ENCODE measurements around the gene ZBTB43. TPM values are rescaled to one million over a fixed set of nuclear protein-coding genes. Genes with fewer than 3 reads are reported as not detected.

ZBTB43 gene
- total RNA-seq, 1 donor from 2014 or later = 30.2 TPM

DNA sequence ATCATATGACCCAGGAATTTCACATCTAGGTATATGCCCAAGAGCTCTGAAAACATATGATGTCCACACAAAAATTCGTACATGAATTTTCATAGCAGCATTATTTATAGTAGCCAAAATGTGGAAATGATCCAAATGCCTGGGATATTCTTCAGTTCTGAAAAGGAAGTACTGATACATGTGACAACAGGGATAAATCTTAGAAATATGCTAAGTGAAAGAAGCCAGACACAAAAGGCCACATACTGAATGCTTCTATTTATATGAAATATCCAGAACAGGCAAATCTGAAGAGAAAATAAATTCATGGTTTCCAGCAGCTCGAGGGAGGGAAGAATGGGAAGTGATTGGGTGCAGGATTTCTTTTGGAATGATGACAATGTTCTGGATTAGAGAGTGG lies 16.8 kb upstream of the ZBTB43 start:
- H3K36me3 ChIP-seq = no peaks in the 10 kb centered on the region
- DNase-seq = no peak
- no peaks in the 10 kb centered on the region for H3K4me1 ChIP-seq
- TF ChIP-seq, protein P1, sequence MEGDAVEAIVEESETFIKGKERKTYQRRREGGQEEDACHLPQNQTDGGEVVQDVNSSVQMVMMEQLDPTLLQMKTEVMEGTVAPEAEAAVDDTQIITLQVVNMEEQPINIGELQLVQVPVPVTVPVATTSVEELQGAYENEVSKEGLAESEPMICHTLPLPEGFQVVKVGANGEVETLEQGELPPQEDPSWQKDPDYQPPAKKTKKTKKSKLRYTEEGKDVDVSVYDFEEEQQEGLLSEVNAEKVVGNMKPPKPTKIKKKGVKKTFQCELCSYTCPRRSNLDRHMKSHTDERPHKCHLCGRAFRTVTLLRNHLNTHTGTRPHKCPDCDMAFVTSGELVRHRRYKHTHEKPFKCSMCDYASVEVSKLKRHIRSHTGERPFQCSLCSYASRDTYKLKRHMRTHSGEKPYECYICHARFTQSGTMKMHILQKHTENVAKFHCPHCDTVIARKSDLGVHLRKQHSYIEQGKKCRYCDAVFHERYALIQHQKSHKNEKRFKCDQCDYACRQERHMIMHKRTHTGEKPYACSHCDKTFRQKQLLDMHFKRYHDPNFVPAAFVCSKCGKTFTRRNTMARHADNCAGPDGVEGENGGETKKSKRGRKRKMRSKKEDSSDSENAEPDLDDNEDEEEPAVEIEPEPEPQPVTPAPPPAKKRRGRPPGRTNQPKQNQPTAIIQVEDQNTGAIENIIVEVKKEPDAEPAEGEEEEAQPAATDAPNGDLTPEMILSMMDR (IDR thresholded peaks at IDR 0.05) = no peak
- ATAC-seq = no peak
- H3K27ac ChIP-seq = no peak overlapping the region
- no peak overlapping the region for H3K4me3 ChIP-seq
- H3K27me3 ChIP-seq (ENCODE audit: low read depth) = no peaks in the 10 kb centered on the region
- intact Hi-C loops (cut with DNase I) = no loop called here
- no peaks in the 10 kb centered on the region for H3K9me3 ChIP-seq

DNA sequence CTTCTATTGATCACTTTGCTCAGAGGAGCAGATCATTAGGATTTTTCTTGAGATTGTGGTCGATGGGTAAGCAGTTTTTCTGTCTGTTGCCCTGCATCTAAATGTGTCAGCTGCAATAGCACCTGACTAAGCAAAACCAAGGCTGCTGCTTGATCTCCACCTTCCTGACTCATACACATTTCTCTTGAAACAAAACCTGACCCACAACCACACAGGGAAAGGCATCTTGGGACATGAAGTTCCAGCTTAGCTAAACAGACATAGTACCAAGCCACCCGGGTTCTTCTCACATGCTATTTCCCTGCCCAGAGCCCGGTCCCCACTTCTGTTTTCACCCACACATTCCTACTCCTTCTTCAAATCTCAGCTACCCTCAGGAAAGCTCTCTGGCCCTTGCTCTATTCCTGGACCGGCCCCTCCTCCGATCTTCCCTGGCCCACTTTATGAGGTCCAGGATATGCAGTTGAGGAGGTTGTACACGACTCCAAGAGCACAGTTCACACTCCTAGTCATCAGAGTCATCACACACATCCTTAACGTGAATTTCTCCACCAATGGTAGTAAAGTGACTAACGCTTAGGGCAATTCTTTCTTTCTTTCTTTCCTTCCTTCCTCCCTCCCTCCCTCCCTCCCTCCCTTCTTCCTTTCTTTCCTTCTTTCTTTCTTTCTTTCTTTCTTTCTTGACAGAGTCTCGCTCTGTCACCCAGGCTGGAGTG lies 16.0 kb upstream of the ZBTB43 start:
- TF ChIP-seq, protein P1 (IDR thresholded peaks at IDR 0.05) = no peak
- ATAC-seq (no peak), DNase-seq (peak; percentile 14)
- Histone ChIP-seq H3K27me3 (ENCODE audit: low read depth) (no peaks in the 10 kb centered on the region), H3K36me3 (no peaks in the 10 kb centered on the region), H3K4me1 (no peaks in the 10 kb centered on the region), H3K4me3 (no peak overlapping the region), H3K27ac (no peak overlapping the region), H3K9me3 (no peaks in the 10 kb centered on the region)
- intact Hi-C loops (cut with DNase I) = no loop called here

DNA sequence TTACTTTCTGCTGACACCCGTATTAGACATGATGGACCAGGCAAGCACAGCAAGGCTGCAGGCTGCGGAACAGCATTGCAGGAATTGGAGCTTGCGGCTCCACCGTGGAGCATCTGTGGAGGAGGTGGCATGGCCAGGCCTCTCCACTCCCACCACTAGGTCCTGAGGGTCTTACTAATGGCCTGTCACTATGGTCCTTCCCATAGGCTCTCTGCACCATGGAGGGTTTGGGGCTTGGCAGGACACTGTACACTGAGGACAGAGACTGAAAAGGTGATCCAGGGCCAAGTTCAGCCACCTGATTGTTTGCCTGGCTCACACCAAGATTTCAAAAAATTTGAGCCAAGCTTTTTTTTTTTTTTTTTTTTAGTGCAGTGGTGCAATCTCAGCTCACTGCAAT lies 14.3 kb upstream of the ZBTB43 start:
- H3K36me3 ChIP-seq = no peaks in the 10 kb centered on the region

DNA sequence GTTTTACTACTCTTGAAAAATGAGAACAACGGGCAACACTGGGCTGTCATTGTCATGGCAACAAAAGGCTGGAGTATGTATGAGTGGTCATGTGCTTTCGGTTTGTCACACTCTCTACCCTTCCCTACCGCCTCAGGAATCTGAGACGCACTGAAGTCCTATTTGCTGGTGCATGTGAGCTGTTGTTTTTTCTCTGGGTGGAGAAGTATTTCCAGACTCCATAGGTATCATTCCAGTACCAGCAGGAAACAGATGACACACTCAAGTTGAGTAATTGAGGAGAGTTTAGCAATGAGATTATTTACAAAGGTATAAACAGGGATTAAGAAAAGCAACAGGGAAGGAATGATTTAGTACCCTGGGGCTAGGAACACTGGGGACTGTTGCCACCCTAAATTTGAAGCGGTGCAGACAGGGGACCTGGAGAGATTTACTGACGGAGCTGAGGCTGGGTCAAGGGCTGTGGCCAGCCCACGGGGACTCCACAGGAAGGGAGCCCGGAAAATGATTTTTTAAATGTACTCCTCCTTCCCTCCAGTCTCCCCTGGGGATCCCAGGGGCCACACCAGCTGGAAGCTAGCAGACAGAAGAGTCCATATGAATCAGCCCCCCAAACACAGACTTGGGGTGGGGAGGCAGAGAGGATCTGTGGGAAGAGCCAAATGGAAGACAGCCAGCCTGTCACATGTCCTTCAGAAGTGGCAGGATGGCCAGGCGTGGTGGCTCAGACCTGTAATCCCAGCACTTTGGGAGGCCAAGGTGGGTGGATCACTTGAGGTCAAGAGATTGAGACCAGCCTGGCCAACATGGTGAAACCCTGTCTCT lies 13.2 kb upstream of the ZBTB43 start:
- H3K36me3 ChIP-seq = no peaks in the 10 kb centered on the region
- TF ChIP-seq, protein P1 (IDR thresholded peaks at IDR 0.05) = no peak
- peak; percentile 10 for DNase-seq
- H3K27me3 ChIP-seq (ENCODE audit: low read depth) = no peaks in the 10 kb centered on the region
- H3K9me3 ChIP-seq = no peaks in the 10 kb centered on the region
- peak; percentile 70 to 86 for ATAC-seq
- intact Hi-C loops (cut with DNase I) = no loop called here
- H3K4me1 ChIP-seq = no peaks in the 10 kb centered on the region
- H3K4me3 ChIP-seq = no peak overlapping the region
- H3K27ac ChIP-seq = no peak overlapping the region

More for the DNA sequence above, 14.3 kb upstream of the ZBTB43 start:
- Histone ChIP-seq H3K4me3 (no peak overlapping the region), H3K27me3 (ENCODE audit: low read depth) (no peaks in the 10 kb centered on the region), H3K4me1 (no peaks in the 10 kb centered on the region), H3K9me3 (no peaks in the 10 kb centered on the region), H3K27ac (no peak overlapping the region)
- DNase-seq = peak; percentile 19
- no peak for ATAC-seq
- TF ChIP-seq, protein P1 (IDR thresholded peaks at IDR 0.05) = no peak
- intact Hi-C loops (cut with DNase I) = no loop called here

DNA sequence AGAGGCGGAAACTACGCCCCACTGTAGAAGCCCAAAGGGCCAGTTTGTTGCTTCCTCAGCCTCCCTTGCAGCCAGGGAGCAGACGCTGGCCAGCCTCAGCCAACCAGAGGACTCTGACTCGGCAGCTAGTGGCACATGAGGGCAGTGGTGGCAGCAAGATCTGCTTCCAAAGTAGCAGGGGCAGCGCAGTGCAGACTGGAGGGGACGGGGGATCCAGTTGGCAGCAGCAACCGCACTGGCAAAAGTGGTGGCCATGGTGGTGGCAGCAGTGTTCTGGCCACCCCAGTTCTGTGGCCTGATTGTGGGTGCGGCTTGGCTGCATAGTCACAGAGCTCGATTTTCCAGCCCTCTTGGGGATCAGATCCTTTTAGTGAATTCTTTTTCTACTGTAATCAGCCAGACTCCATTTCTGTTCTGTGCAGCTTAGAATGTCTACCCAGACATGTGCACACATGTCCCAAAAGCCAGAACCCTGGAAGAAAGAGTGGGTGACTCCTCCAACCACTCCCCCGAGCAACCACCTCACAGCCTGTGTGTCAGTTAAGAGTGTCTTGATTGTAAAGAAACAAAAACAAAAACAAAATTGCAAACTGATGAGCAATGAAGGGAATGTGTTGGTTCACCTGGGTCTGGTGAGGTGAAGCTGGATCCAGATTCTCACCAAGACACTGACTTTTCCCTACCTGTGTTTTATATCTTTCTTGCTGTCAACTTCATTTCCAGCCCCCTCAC lies 11.0 kb upstream of the ZBTB43 start:
- no peaks in the 10 kb centered on the region for H3K4me1 ChIP-seq
- intact Hi-C loops (cut with DNase I) = no loop called here
- H3K27ac ChIP-seq = no peak overlapping the region
- TF ChIP-seq, protein P1 (IDR thresholded peaks at IDR 0.05) = no peak
- H3K4me3 ChIP-seq = no peak overlapping the region
- no peaks in the 10 kb centered on the region for H3K36me3 ChIP-seq
- no peak for DNase-seq
- H3K9me3 ChIP-seq = no peaks in the 10 kb centered on the region
- no peak for ATAC-seq
- H3K27me3 ChIP-seq (ENCODE audit: low read depth) = no peaks in the 10 kb centered on the region

Data from lower lobe of right lung (tissue), 2 donors.